OCI-LY7 (cell line): ENCODE data around the gene WDR4. TPM values are rescaled to one million over a fixed set of nuclear protein-coding genes. Genes with fewer than 3 reads are reported as not detected.

Source experiments
- BruUV-seq: library from RNA; stranded (reverse); fragments of 400-500 nt; replicated peaks from 2 replicates; lab custom pipeline; 2021; lab: Mats Ljungman, UMichigan
- CTCF ChIA-PET: fragments of 300-600 bp; sonication (Branson Sonifier 250); formaldehyde crosslinking; loops from one replicate; lab custom pipeline; 2022; ENCODE audit warnings: antibody characterized with exemption; ENCODE audit not compliant: unreplicated experiment; lab: Charles Lee
- POLR2A ChIA-PET: fragments of 300-600 bp; sonication (Branson Sonifier 250); formaldehyde crosslinking; loops from one replicate; lab custom pipeline; 2022; ENCODE audit warnings: antibody characterized with exemption; lab: Charles Lee
- DNase-seq: peaks from one replicate; pipeline ENCODE4 v3.0.0-alpha.2; 2015; ENCODE audit warnings: low spot score
- H2AFZ ChIP-seq: fragments of 200-600 bp; sonication (generic), shearing (Covaris generic); 2 replicates; pipeline ENCODE4 v1.6.1; 2014; ENCODE audit warnings: mild to moderate bottlenecking, antibody characterized with exemption, low read length, moderate library complexity
- H3K27ac ChIP-seq: fragments of 200-600 bp; sonication (generic); 2 replicates; pipeline ENCODE4 v1.5.1; 2014; ENCODE audit warnings: mixed run types, low read depth, mild to moderate bottlenecking, moderate library complexity, low read length, inconsistent platforms; ENCODE audit not compliant: poor library complexity, severe bottlenecking
- H3K36me3 ChIP-seq: fragments of 200-600 bp; sonication (generic); 2 replicates; pipeline ENCODE4 v1.6.1; 2014; ENCODE audit warnings: mild to moderate bottlenecking, antibody characterized with exemption, low read length, moderate library complexity, mixed read lengths; ENCODE audit not compliant: insufficient read depth
- H3K4me1 ChIP-seq: fragments of 200-600 bp; sonication (generic); 2 replicates; pipeline ENCODE4 v1.5.1; 2014; ENCODE audit warnings: mild to moderate bottlenecking, low read length; ENCODE audit not compliant: insufficient read depth, poor library complexity, severe bottlenecking
- H3K4me2 ChIP-seq: fragments of 200-600 bp; sonication (generic); 2 replicates; pipeline ENCODE4 v1.6.1; 2014; ENCODE audit warnings: mild to moderate bottlenecking, low read length
- H3K4me3 ChIP-seq: fragments of 200-600 bp; sonication (generic); 2 replicates; pipeline ENCODE4 v1.5.1; 2014; ENCODE audit warnings: mild to moderate bottlenecking, low read depth, low read length; ENCODE audit not compliant: poor library complexity, severe bottlenecking
- H3K79me2 ChIP-seq: fragments of 200-600 bp; sonication (generic); 2 replicates; pipeline ENCODE4 v1.6.1; 2016; ENCODE audit warnings: low read depth, mild to moderate bottlenecking, low read length, moderate library complexity, mixed read lengths; ENCODE audit not compliant: insufficient read depth
- H3K9me2 ChIP-seq: fragments of 200-600 bp; sonication (generic); 2 replicates; pipeline ENCODE4 v1.6.1; 2016; ENCODE audit warnings: mild to moderate bottlenecking, low read length, mixed read lengths; ENCODE audit not compliant: insufficient read depth
- H3K9me3 ChIP-seq: fragments of 200-600 bp; sonication (generic); 2 replicates; pipeline ENCODE4 v1.6.1; 2014; ENCODE audit warnings: mild to moderate bottlenecking, mixed run types, low read length, mixed read lengths
- H4K20me1 ChIP-seq: fragments of 200-600 bp; sonication (generic); 2 replicates; pipeline ENCODE4 v1.6.1; 2014; ENCODE audit warnings: mild to moderate bottlenecking, antibody characterized with exemption, low read length, moderate library complexity, mixed read lengths; ENCODE audit not compliant: insufficient read depth
- CTCF ChIP-seq: fragments of 200-600 bp; sonication (generic); conservative IDR thresholded peaks from 2 replicates; pipeline ENCODE4 v1.5.1; 2014; ENCODE audit warnings: mild to moderate bottlenecking, antibody characterized with exemption, low read length, moderate library complexity, mixed read lengths
- EZH2phosphoT487 ChIP-seq: fragments of 200-600 bp; sonication (generic); IDR thresholded peaks from 2 replicates; pipeline ENCODE4 v1.6.1; 2018; ENCODE audit warnings: low read depth, borderline replicate concordance, mild to moderate bottlenecking, mixed run types, antibody characterized with exemption, low read length, moderate library complexity, mixed read lengths
- intact Hi-C: fragments of 100-400 bp; cut with micrococcal nuclease; formaldehyde crosslinking; loops from one replicate; pipeline ENCODE4 v1.10.0; 2022; ENCODE audit not compliant: unreplicated experiment
- total RNA-seq, 2 experiments: library from RNA; depleted of rRNA in 1 of 2; stranded (reverse); fragments of >200 nt in 1 of 2; shearing (Covaris generic) in 1 of 2; gene quantifications; 2 replicates each; pipeline ENCODE4 v1.2.3, GENCODE V29; 2014 to 2022

The WDR4 gene
- total RNA-seq, 2 experiments from 2014 or later = 45.7 to 73.8 TPM

- Histone ChIP-seq H3K9me2 (no peaks in the 10 kb centered on the region), H2AFZ (peak within 1 kb of the TSS; percentile 54; the same call in 1 of the 2 replicates), H3K36me3 (no peaks in the 10 kb centered on the region), H3K9me3 (no peaks in the 10 kb centered on the region), H3K4me1 (peaks cover 23% of the 10 kb centered on the region), H4K20me1 (no peaks in the 10 kb centered on the region), H3K79me2 (no peaks in the 10 kb centered on the region), H3K4me3 (peak within 1 kb of the TSS; percentile 31), H3K27ac (peak within 1 kb of the TSS; percentile 68), H3K4me2 (peak within 1 kb of the TSS; percentile 59)
- TF ChIP-seq EZH2phosphoT487 = no peak
- no peak for TF ChIP-seq CTCF
- no TSS peak for BruUV-seq
- ChIA-PET CTCF (no interaction called here), POLR2A (no interaction called here)
- intact Hi-C loops = loop anchor here (2.0 kb wide), 1 partner anchor 49 kb away; the partner anchor contains the start of gene PKNOX1
- peak; percentile 31 for DNase-seq
Observed at GRCh38 chr21:42925114-42925926, 46.0 kb upstream of the WDR4 start, which contains the start of gene ERVH48-1. Gene ERVH48-1, minus strand, starts transcription at chr21:42925630. Its CDS starts 6,624 bp downstream, at chr21:42919006.

- POLR2A ChIA-PET = no interaction called here
- peak overlapping the region; percentile 31 for H3K4me3 ChIP-seq
Observed at GRCh38 chr21:42924433-42924751, 45.1 kb upstream of the WDR4 start.

More at GRCh38 chr21:42924433-42924751, 45.1 kb upstream of the WDR4 start:
- no peaks in the 10 kb centered on the region for H4K20me1 ChIP-seq
- H3K79me2 ChIP-seq = no peaks in the 10 kb centered on the region
- H2AFZ ChIP-seq = peak overlapping the region; percentile 54; the same call in 1 of the 2 replicates
- H3K27ac ChIP-seq = peak overlapping the region; percentile 68
- H3K4me1 ChIP-seq = peaks cover 23% of the 10 kb centered on the region
- CTCF ChIA-PET = no interaction called here
- TSS peak; percentile 71 for BruUV-seq
- TF ChIP-seq CTCF (no peak), EZH2phosphoT487 (no peak)
- intact Hi-C loops = loop anchor here (1.0 to 2.0 kb wide), 3 partner anchors 11 to 50 kb away; partner anchors contain the start of gene PKNOX1
- no peaks in the 10 kb centered on the region for H3K9me3 ChIP-seq
- H3K4me2 ChIP-seq = peak overlapping the region; percentile 59
- DNase-seq = no peak
- no peaks in the 10 kb centered on the region for H3K9me2 ChIP-seq
- no peaks in the 10 kb centered on the region for H3K36me3 ChIP-seq
